NT2/D1 (cell line): ENCODE measurements around the gene PRKAR2A.

Source experiments
- DNase-seq: peaks from one replicate; pipeline ENCODE4 v3.0.0-alpha.2; 2011; ENCODE audit warnings: low read depth, low spot score
- H3K27me3 ChIP-seq: 2 replicates; pipeline ENCODE4 v1.6.0; 2011; ENCODE audit warnings: mild to moderate bottlenecking; ENCODE audit not compliant: insufficient read length, insufficient read depth
- H3K36me3 ChIP-seq: 2 replicates; pipeline ENCODE4 v1.6.1; 2011; ENCODE audit warnings: mild to moderate bottlenecking, low read length, mixed read lengths; ENCODE audit not compliant: insufficient read depth, insufficient read length
- H3K4me1 ChIP-seq: 2 replicates; pipeline ENCODE4 v1.5.1; 2011; ENCODE audit not compliant: insufficient read depth, insufficient read length
- H3K4me3 ChIP-seq: 2 replicates; pipeline ENCODE4 v1.5.1; 2011; ENCODE audit warnings: low read depth; ENCODE audit not compliant: insufficient read length
- H3K9ac ChIP-seq: 2 replicates; pipeline ENCODE4 v1.6.0; 2011; ENCODE audit warnings: low read depth; ENCODE audit not compliant: insufficient read length
- H3K9me3 ChIP-seq: 2 replicates; pipeline ENCODE4 v1.5.1; 2011; ENCODE audit warnings: mild to moderate bottlenecking, low read length; ENCODE audit not compliant: insufficient read depth
- SUZ12 ChIP-seq: IDR thresholded peaks from 2 replicates; pipeline ENCODE4 v1.6.1; 2011; ENCODE audit not compliant: insufficient read length, insufficient read depth; ENCODE audit errors: extremely low read depth
- YY1 ChIP-seq: IDR thresholded peaks from 2 replicates; pipeline ENCODE4 v1.6.1; 2011; ENCODE audit not compliant: insufficient read length, insufficient read depth
- ZNF274 ChIP-seq: IDR thresholded peaks from 2 replicates; pipeline ENCODE4 v1.6.1; 2011; ENCODE audit warnings: mild to moderate bottlenecking, low read depth, low read length

PRKAR2A gene

GRCh38 chr3:48702320-48702920, 145.3 kb downstream of the PRKAR2A start:
- no peak for TF ChIP-seq SUZ12
- H3K9ac ChIP-seq, result no peak overlapping the region
- H3K4me1 ChIP-seq, result peaks cover 7% of the 10 kb centered on the region
- H3K27me3 ChIP-seq, result no peaks in the 10 kb centered on the region
- H3K9me3 ChIP-seq, result no peaks in the 10 kb centered on the region
- peaks cover 68% of the 10 kb centered on the region for H3K36me3 ChIP-seq
- no peak overlapping the region for H3K4me3 ChIP-seq
- no peak for DNase-seq

GRCh38 chr3:48700731-48701405, 146.8 kb downstream of the PRKAR2A start:
- no peak for DNase-seq
- no peak for TF ChIP-seq SUZ12
- TF ChIP-seq ZNF274, result no peak
- no peak for TF ChIP-seq YY1
- no peaks in the 10 kb centered on the region for H3K9me3 ChIP-seq
- H3K27me3 ChIP-seq, result no peaks in the 10 kb centered on the region
- peaks cover 7% of the 10 kb centered on the region for H3K4me1 ChIP-seq
- H3K36me3 ChIP-seq, result peaks cover 60% of the 10 kb centered on the region
- no peak overlapping the region for H3K9ac ChIP-seq
- H3K4me3 ChIP-seq, result no peak overlapping the region

- H3K9me3 ChIP-seq, result no peaks in the 10 kb centered on the region
- no peak overlapping the region for H3K9ac ChIP-seq
- no peak overlapping the region for H3K4me3 ChIP-seq
- TF ChIP-seq ZNF274 (no peak), YY1 (no peak), SUZ12 (no peak)
- H3K36me3 ChIP-seq, result peaks cover 65% of the 10 kb centered on the region
- DNase-seq, result no peak
- H3K27me3 ChIP-seq, result no peaks in the 10 kb centered on the region
- peaks cover 17% of the 10 kb centered on the region for H3K4me1 ChIP-seq
Observed at GRCh38 chr3:48698891-48699290, 148.8 kb downstream of the PRKAR2A start.

- H3K9me3 ChIP-seq, result no peaks in the 10 kb centered on the region
- no peak for DNase-seq
- no peak overlapping the region for H3K4me3 ChIP-seq
- H3K4me1 ChIP-seq, result peaks cover 20% of the 10 kb centered on the region
- no peak overlapping the region for H3K9ac ChIP-seq
- TF ChIP-seq YY1 (no peak), ZNF274 (no peak), SUZ12 (no peak)
- no peaks in the 10 kb centered on the region for H3K27me3 ChIP-seq
- H3K36me3 ChIP-seq, result peaks cover 74% of the 10 kb centered on the region
Observed at GRCh38 chr3:48697952-48698351, 149.7 kb downstream of the PRKAR2A start.

- DNase-seq, result no peak
- H3K9ac ChIP-seq, result no peak overlapping the region
- H3K4me1 ChIP-seq, result peaks cover 15% of the 10 kb centered on the region
- H3K27me3 ChIP-seq, result no peaks in the 10 kb centered on the region
- no peak overlapping the region for H3K4me3 ChIP-seq
- H3K36me3 ChIP-seq, result peaks cover 77% of the 10 kb centered on the region
- no peaks in the 10 kb centered on the region for H3K9me3 ChIP-seq
- TF ChIP-seq YY1 (no peak), ZNF274 (no peak)
Observed at GRCh38 chr3:48696601-48697000, 151.1 kb downstream of the PRKAR2A start.
